Activated CD4-positive, alpha-beta T cell treated with anti-CD3 and anti-CD28 coated beads for 1 hour (primary cell): ENCODE data around the gene CACNA1G.

Experiments
- DNase-seq: peaks from one replicate; pipeline ENCODE4 v3.0.0-alpha.2; 2020

The CACNA1G gene

DNA sequence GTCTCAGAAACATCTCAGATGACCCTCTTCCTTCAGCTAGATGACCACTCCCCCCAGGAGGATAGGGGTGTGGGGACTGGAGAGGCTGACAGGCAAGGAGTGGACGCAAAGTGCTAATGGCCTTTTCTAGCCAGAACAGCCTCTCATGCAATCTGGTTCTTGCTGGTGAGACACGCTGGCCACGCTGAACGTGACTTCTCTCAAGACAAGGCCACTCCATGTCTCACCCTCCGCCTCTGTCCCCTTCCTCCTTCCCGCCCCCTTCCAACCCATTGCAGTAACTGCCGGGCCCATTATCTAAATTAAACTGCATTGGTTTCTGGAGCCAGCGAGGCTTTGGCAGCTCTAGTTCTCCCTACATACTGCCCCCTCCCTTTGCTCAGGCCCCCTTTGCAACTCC, 9.5 kb downstream of the CACNA1G start:
- no peak for DNase-seq

- DNase-seq, result no peak
Observed at GRCh38 chr17:50570528-50570927, 10.0 kb downstream of the CACNA1G start.

- no peak for DNase-seq
Observed at GRCh38 chr17:50571681-50572080, 11.2 kb downstream of the CACNA1G start.

GRCh38 chr17:50572541-50572940, 12.0 kb downstream of the CACNA1G start:
- DNase-seq, result no peak

- DNase-seq, result no peak
Observed at GRCh38 chr17:50573866-50574611, 13.5 kb downstream of the CACNA1G start.

GRCh38 chr17:50575581-50576210, 15.2 kb downstream of the CACNA1G start:
- DNase-seq, result no peak

- DNase-seq, result no peak
Observed at GRCh38 chr17:50576864-50577263, 16.3 kb downstream of the CACNA1G start.

- DNase-seq, result no peak
Observed at GRCh38 chr17:50577451-50577954, 17.0 kb downstream of the CACNA1G start.

DNA sequence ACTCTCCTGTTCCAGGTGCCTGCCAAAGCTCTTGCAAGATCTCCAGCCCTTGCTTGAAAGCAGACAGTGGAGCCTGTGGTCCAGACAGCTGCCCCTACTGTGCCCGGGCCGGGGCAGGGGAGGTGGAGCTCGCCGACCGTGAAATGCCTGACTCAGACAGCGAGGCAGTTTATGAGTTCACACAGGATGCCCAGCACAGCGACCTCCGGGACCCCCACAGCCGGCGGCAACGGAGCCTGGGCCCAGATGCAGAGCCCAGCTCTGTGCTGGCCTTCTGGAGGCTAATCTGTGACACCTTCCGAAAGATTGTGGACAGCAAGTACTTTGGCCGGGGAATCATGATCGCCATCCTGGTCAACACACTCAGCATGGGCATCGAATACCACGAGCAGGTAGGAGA, 17.7 kb downstream of the CACNA1G start:
- DNase-seq, result no peak

- DNase-seq, result no peak
Observed at GRCh38 chr17:50579399-50579798, 18.9 kb downstream of the CACNA1G start.

DNA sequence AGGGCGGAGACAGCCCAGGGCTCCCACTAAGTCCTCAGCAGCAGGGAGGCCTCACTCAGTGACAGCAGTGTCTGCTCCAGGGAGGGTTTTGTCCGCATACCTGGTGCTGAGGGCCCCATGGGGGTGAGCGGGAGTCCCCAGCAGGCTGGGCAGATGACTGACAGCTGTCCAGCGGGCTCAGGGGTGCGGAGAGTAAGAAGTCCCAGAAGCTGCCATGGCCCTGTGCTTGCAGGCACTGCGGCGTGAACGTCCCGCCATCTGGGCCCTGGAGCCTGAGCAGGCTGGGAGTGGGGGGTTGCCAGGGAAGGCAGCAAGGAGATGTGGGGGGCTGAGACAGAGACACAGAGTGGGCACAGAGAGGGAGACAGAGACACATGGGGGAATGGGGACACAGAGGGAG, 20.1 kb downstream of the CACNA1G start:
- DNase-seq, result no peak

DNA sequence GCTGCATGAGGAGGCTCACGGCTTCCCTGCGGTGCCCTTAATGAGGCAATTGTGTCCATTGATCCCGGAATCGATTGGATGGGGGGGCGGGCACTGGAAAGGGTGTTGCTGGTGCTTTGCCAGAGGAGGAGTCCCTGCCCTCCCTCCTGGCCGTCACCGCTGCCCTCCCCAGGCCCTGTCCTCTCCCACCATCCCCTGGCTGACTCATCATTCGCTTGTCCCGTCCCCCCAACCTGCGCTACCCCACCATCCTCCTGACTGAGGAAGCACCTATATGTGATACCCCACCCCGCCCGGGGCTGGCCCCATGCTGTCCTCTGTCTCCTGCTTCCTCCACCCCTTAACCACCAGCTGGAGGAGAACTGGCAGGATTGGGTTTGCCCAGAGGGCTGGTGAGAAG, 20.8 kb downstream of the CACNA1G start:
- DNase-seq, result no peak

- DNase-seq, result no peak
Observed at GRCh38 chr17:50582741-50583140, 22.2 kb downstream of the CACNA1G start.

DNA sequence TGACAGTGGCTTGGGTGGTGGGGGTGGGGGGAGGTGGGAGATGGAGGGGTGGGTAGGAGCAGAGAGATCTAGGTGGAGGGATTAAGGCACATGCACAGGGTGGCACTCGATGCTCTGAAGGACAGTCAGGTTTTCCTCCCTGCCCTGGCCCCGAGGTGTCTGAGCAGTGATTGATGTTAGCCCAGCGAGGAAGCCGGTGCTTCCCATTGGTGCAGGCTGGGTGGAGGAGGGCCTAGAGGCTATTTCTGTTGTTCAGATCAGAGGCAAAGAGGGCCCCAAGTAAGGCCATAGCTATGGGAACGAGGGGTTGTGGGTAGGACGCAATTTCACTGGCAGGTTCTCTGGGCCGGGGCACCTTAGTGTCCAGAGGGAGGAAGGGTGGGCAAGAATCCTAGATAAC, 23.1 kb downstream of the CACNA1G start:
- no peak for DNase-seq

DNA sequence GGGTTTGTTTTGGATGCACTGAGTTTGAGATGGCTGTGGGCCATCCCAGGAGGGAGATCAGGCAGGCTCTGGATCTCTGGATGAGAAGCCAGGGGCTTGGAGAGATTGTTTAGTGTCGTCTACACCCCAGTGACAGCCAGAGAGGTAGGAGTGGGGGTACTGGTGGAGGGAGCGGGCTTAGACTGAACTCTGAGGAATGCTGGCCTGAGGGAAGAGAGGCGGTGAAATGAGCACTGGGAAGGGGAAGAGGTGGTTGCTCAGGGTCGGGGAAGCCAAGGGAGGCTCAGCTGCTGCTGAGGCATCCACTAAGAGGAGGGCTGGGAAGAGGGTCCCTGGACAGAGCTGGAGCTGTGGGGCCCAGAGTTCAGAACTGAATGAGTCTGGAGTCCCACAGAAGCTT, 23.6 kb downstream of the CACNA1G start:
- no peak for DNase-seq

- no peak for DNase-seq
Observed at GRCh38 chr17:50584749-50585148, 24.2 kb downstream of the CACNA1G start.

DNA sequence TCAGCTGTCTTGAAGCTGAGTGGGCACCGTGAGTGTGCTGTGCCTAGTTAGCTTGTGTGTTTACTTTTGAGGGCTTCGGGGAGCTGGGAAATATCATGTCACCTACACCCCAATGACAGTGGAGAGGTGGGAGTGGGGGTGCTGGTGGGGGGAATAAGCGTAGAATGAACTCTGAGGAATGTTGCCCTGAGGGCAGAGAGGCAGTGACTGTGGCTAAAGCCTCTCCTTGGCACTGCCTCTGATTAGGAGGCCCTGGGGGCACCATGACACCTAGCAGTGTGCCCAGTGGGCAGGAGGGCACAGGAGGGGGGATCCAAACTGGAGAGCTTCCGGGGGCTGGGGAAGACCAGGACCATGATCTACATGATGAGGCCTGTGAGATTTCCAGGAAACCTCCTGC, 24.8 kb downstream of the CACNA1G start:
- DNase-seq, result no peak

GRCh38 chr17:50585891-50586290, 25.4 kb downstream of the CACNA1G start:
- no peak for DNase-seq

GRCh38 chr17:50586421-50587247, 26.1 kb downstream of the CACNA1G start:
- no peak for DNase-seq

DNA sequence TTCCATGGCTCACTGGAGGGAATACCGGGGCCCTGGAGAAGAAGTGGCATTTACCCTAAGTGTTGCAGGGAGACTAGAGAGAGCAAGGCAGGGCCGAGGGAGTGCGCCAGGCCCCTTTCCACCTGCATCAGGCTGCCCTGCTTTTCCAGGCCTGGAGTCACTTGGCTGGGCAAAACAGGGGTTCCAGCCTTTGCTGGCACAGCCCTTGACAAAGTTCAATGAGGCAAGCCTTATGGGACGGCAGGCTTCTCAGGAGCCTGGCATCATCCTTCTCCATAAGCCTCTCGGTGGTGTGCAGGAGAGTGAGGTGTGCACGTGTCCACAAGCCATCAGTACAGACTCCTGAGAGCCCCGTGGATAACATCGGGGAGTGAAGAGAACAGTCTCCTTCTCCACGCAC, 27.1 kb downstream of the CACNA1G start:
- DNase-seq, result no peak

- no peak for DNase-seq
Observed at GRCh38 chr17:50588391-50589049, 28.0 kb downstream of the CACNA1G start.

- DNase-seq, result no peak
Observed at GRCh38 chr17:50589095-50589705, 28.7 kb downstream of the CACNA1G start.
